Neural progenitor cell (in vitro differentiated cells): ENCODE measurements around the gene MAGI2. TPM values are rescaled to one million over a fixed set of nuclear protein-coding genes. Genes with fewer than 3 reads are reported as not detected.
"Not testable (repeated sequence)": the region's sequence is repeated elsewhere in the genome, so short reads cannot be mapped to it uniquely, and the experiment has no call there.

Experiments
- DNase-seq: peaks from one replicate; pipeline ENCODE4 v3.0.0-alpha.2; 2016; ENCODE audit warnings: low spot score
- H2AFZ ChIP-seq: fragments of 200-600 bp; sonication (generic); replicated peaks from 2 replicates; pipeline ENCODE4 v1.6.1; 2016; ENCODE audit warnings: antibody characterized with exemption
- H3F3A ChIP-seq: fragments of 200-600 bp; sonication (generic); 2 replicates; pipeline ENCODE4 v1.6.1; 2016; ENCODE audit warnings: antibody characterized with exemption, low read depth
- H3K27ac ChIP-seq: fragments of 200-600 bp; sonication (generic); 2 replicates; pipeline ENCODE4 v1.5.1; 2016; ENCODE audit warnings: mild to moderate bottlenecking
- H3K27me3 ChIP-seq: fragments of 200-600 bp; sonication (generic); 2 replicates; pipeline ENCODE4 v1.6.1; 2016; ENCODE audit warnings: mild to moderate bottlenecking, moderate library complexity
- H3K36me3 ChIP-seq: fragments of 200-600 bp; sonication (generic); 2 replicates; pipeline ENCODE4 v1.5.1; 2016
- H3K4me1 ChIP-seq: fragments of 200-600 bp; sonication (generic); 2 replicates; pipeline ENCODE4 v1.6.1; 2016; ENCODE audit warnings: mixed run types
- H3K4me2 ChIP-seq: fragments of 200-600 bp; sonication (generic); 2 replicates; pipeline ENCODE4 v1.6.1; 2016
- H3K4me3 ChIP-seq: fragments of 200-600 bp; sonication (generic); 2 replicates; pipeline ENCODE4 v1.5.1; 2016
- H3K79me2 ChIP-seq: fragments of 200-600 bp; sonication (generic); 2 replicates; pipeline ENCODE4 v1.6.1; 2016; ENCODE audit warnings: low read depth
- H3K9ac ChIP-seq: fragments of 200-600 bp; sonication (generic); 2 replicates; pipeline ENCODE4 v1.6.1; 2016
- H3K9me3 ChIP-seq: fragments of 200-600 bp; sonication (generic); 2 replicates; pipeline ENCODE4 v1.5.1; 2016; ENCODE audit warnings: low read depth
- H4K20me1 ChIP-seq: fragments of 200-600 bp; sonication (generic); 2 replicates; pipeline ENCODE4 v1.6.1; 2016; ENCODE audit warnings: low read depth
- H3K27ac Mint-ChIP-seq: 3 replicates; pipeline ENCODE4 v1.8.0; 2021; ENCODE audit warnings: mixed read lengths
- H3K27me3 Mint-ChIP-seq: 2 replicates; pipeline ENCODE4 v1.8.0; 2022; ENCODE audit warnings: low read depth, mild to moderate bottlenecking, inconsistent platforms, moderate library complexity, mixed read lengths; ENCODE audit not compliant: insufficient read depth
- H3K36me3 Mint-ChIP-seq: 3 replicates; pipeline ENCODE4 v1.8.0; 2021; ENCODE audit warnings: mixed read lengths
- H3K4me1 Mint-ChIP-seq: 3 replicates; pipeline ENCODE4 v1.8.0; 2021; ENCODE audit warnings: mixed read lengths
- H3K4me3 Mint-ChIP-seq: 3 replicates; pipeline ENCODE4 v1.8.0; 2021; ENCODE audit warnings: mild to moderate bottlenecking, moderate library complexity, mixed read lengths
- H3K9me3 Mint-ChIP-seq: 3 replicates; pipeline ENCODE4 v1.8.0; 2020; ENCODE audit warnings: mixed read lengths
- CTCF ChIP-seq: fragments of 200-600 bp; sonication (generic); IDR thresholded peaks from 2 replicates; pipeline ENCODE4 v1.5.1; 2017; ENCODE audit warnings: antibody characterized with exemption, mild to moderate bottlenecking
- EZH2 ChIP-seq: fragments of 200-600 bp; sonication (generic); IDR thresholded peaks from 2 replicates; pipeline ENCODE4 v1.6.1; 2017; ENCODE audit warnings: antibody characterized with exemption, mild to moderate bottlenecking, moderate library complexity
- EZH2phosphoT487 ChIP-seq: fragments of 200-600 bp; sonication (generic); IDR thresholded peaks from 2 replicates; pipeline ENCODE4 v1.6.1; 2017; ENCODE audit warnings: antibody characterized with exemption
- total RNA-seq: library from RNA; depleted of rRNA; stranded (reverse); fragments of >200 nt; gene quantifications from 2 replicates; pipeline ENCODE4 v1.2.3, GENCODE V29; 2015; ENCODE audit warnings: low replicate concordance

The MAGI2 gene
- total RNA-seq, 1 donor from 2014 or later, result 5.8 TPM

- no peaks in the 10 kb centered on the region for H4K20me1 ChIP-seq
- no peak overlapping the region for H2AFZ ChIP-seq
- H3K27me3 ChIP-seq, result no peaks in the 10 kb centered on the region
- H3K9me3 Mint-ChIP-seq, result no peaks in the 10 kb centered on the region
- H3K27me3 Mint-ChIP-seq, result peaks cover 2% of the 10 kb centered on the region
- no peak overlapping the region for H3K4me3 Mint-ChIP-seq
- TF ChIP-seq EZH2phosphoT487 (no peak), CTCF (no peak)
- no peak overlapping the region for H3K27ac Mint-ChIP-seq
- peaks cover 3% of the 10 kb centered on the region for H3K4me1 ChIP-seq
- H3K4me1 Mint-ChIP-seq, result peaks cover 3% of the 10 kb centered on the region
- no peak overlapping the region for H3K4me2 ChIP-seq
- DNase-seq, result no peak
- no peak overlapping the region for H3K4me3 ChIP-seq
- no peak overlapping the region for H3K9ac ChIP-seq
- H3F3A ChIP-seq, result no peaks in the 10 kb centered on the region
- no peaks in the 10 kb centered on the region for H3K36me3 ChIP-seq
- H3K36me3 Mint-ChIP-seq, result no peaks in the 10 kb centered on the region
- H3K9me3 ChIP-seq, result no peaks in the 10 kb centered on the region
- H3K27ac ChIP-seq, result no peak overlapping the region
- no peaks in the 10 kb centered on the region for H3K79me2 ChIP-seq
Measured at GRCh38 chr7:78968951-78969350, 484.5 kb downstream of the MAGI2 start.

GRCh38 chr7:78967561-78967960 lies 485.9 kb downstream of the MAGI2 start:
- not testable (repeated sequence) for H3K36me3 Mint-ChIP-seq, H3K4me1 ChIP-seq, H3K36me3 ChIP-seq, H3K79me2 ChIP-seq, H3K4me1 Mint-ChIP-seq, H3K4me3 ChIP-seq, H4K20me1 ChIP-seq, H3K27ac Mint-ChIP-seq, H3K27me3 Mint-ChIP-seq, H3K27me3 ChIP-seq, H3F3A ChIP-seq, H3K9me3 Mint-ChIP-seq, H3K9me3 ChIP-seq, H2AFZ ChIP-seq, H3K9ac ChIP-seq, H3K4me3 Mint-ChIP-seq, H3K4me2 ChIP-seq, H3K27ac ChIP-seq, DNase-seq

- Mint-ChIP-seq H3K4me3 (no peak overlapping the region), H3K27ac (no peak overlapping the region), H3K27me3 (peaks cover 3% of the 10 kb centered on the region), H3K36me3 (no peaks in the 10 kb centered on the region), H3K4me1 (peaks cover 3% of the 10 kb centered on the region), H3K9me3 (no peaks in the 10 kb centered on the region)
- Histone ChIP-seq H3K27ac (no peak overlapping the region), H3K4me2 (no peak overlapping the region), H3K36me3 (no peaks in the 10 kb centered on the region), H3K79me2 (no peaks in the 10 kb centered on the region), H3K9me3 (no peaks in the 10 kb centered on the region), H3F3A (no peaks in the 10 kb centered on the region), H3K9ac (no peak overlapping the region), H3K27me3 (no peaks in the 10 kb centered on the region), H4K20me1 (no peaks in the 10 kb centered on the region), H3K4me3 (no peak overlapping the region), H3K4me1 (peaks cover 3% of the 10 kb centered on the region), H2AFZ (no peak overlapping the region)
- no peak for TF ChIP-seq CTCF
- TF ChIP-seq EZH2, result no peak
- no peak for TF ChIP-seq EZH2phosphoT487
- no peak for DNase-seq
Measured at GRCh38 chr7:78967046-78967445, 486.4 kb downstream of the MAGI2 start.

- no peak overlapping the region for H3K27ac Mint-ChIP-seq
- H3K36me3 ChIP-seq, result no peaks in the 10 kb centered on the region
- H3K9ac ChIP-seq, result no peak overlapping the region
- H3K27me3 ChIP-seq, result no peaks in the 10 kb centered on the region
- H3K9me3 Mint-ChIP-seq, result no peaks in the 10 kb centered on the region
- no peaks in the 10 kb centered on the region for H4K20me1 ChIP-seq
- H3K79me2 ChIP-seq, result no peaks in the 10 kb centered on the region
- H3K4me3 ChIP-seq, result no peak overlapping the region
- DNase-seq, result no peak
- no peaks in the 10 kb centered on the region for H3K4me1 ChIP-seq
- no peak overlapping the region for H3K4me3 Mint-ChIP-seq
- TF ChIP-seq EZH2phosphoT487 (no peak), CTCF (no peak), EZH2 (no peak)
- peaks cover 2% of the 10 kb centered on the region for H3K27me3 Mint-ChIP-seq
- H2AFZ ChIP-seq, result no peak overlapping the region
- H3K4me1 Mint-ChIP-seq, result peaks cover 4% of the 10 kb centered on the region
- H3K4me2 ChIP-seq, result no peak overlapping the region
- no peaks in the 10 kb centered on the region for H3K36me3 Mint-ChIP-seq
- H3K9me3 ChIP-seq, result no peaks in the 10 kb centered on the region
- H3K27ac ChIP-seq, result no peak overlapping the region
- no peaks in the 10 kb centered on the region for H3F3A ChIP-seq
Measured at GRCh38 chr7:78959477-78959876, 494.0 kb downstream of the MAGI2 start.
